HG02943 (cell line): Measurements from ENCODE around the gene CRTC3.
"Not testable (repeated sequence)": the region's sequence is repeated elsewhere in the genome, so short reads cannot be mapped to it uniquely, and the experiment has no call there.

Source experiments
- ATAC-seq: cut with Tn5 transposase; IDR thresholded peaks from one replicate; pipeline ENCODE4 v1.9.1; 2021; ENCODE audit warnings: mild to moderate bottlenecking, low read depth, moderate library complexity; ENCODE audit not compliant: unreplicated experiment

CRTC3 gene

GRCh38 chr15:90645873-90646575 is 116.3 kb downstream of the CRTC3 start:
- ATAC-seq: no peak

- no peak for ATAC-seq
Observed at GRCh38 chr15:90646662-90647305, 117.1 kb downstream of the CRTC3 start.

DNA sequence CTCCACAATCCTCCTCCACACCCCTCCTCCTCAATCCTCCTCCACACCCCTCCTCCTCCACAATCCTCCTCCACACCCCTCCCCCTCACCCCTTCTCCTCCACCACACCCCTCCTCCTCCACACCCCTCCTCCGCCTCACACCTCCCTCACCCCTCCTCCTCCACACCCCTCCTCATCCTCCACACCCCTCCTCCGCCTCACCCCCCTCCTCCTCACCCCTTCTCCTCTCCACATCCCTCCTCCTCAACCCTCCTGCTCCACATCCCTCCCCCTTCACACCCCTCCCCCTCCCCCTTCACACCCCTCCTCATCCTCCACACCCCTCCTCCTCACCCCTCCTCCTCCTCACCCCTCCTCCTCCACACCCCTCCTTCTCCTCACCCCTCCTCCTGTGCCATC is 117.6 kb downstream of the CRTC3 start:
- no peak for ATAC-seq

DNA sequence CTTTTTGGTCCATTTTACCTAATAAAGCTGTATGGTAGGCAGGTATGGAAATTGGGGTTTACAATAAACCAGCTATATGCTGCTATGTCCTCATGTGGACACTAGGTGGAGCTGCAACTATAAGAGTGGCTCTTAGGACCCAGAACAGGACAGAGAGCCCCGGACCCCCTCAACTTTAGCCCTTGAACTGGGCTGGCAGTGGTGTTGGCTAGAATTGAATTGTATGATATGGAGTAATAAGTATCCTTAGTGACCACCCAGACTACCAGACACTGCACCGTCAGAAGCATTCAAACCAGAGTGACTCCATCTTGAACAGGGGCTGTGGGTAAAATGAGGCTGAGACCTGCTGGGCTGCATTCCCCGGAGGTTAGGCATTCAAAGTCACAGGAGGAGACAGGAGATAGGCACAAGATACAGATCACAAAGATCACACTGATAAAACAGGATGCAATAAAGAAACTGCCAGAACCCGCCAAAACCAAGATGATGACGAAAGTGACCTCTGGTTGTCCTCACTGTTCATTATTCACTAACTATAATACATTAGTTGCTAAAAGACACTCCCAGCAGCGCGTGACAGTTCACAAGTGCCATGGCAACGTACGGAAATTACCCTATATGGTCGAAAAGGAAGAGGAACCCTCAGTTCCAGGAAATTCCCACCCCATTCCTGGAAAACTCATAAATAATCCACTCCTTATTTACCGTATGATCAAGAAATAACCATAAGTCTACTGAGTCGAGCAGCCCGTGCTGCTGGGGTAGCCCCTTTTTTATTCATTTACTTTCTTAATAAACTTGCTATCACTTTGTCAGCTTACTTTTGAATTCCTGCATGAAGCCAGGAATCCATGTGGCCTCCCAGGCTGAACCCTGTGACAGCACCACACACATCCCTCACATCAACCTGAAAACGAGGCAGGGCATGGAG is 118.7 kb downstream of the CRTC3 start:
- no peak for ATAC-seq

DNA sequence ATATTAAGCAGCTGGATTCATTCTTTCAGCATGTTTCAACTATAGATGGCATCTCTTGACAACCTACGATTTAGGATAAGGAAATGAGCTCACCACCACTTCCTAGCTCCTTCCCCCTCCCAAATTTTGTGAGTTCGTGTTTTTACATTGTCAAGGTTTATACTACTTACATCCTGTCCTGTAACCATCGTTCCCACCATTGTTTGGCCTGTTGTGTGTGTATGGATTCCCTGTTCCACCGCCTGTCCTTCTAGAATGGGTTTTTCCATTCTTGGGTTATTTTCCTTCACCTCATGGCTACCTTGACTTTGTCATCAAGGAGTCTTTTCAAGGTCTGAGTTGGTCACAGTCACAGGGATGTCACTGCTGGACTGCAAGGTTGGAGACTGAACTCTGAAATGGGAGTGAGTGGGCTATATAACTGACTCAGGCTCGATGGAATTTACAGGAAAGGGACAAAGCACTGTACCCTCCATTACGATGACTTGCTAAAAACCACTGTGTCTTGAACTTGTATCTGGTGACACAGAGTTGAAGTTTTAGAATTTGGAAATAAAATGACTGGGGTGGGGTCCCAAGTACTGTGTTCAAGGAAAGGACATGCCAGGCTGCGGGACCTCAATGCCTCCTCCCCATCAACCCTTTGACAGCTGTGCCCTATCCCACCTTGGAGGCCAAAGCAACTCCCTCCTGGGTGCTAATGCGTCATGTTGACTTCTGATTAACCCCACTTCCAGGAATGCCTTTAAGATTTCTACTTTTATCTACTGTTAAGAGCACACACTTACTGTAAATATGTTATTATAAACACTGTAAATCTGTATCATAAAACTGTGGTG is 120.6 kb downstream of the CRTC3 start:
- no peak for ATAC-seq

DNA sequence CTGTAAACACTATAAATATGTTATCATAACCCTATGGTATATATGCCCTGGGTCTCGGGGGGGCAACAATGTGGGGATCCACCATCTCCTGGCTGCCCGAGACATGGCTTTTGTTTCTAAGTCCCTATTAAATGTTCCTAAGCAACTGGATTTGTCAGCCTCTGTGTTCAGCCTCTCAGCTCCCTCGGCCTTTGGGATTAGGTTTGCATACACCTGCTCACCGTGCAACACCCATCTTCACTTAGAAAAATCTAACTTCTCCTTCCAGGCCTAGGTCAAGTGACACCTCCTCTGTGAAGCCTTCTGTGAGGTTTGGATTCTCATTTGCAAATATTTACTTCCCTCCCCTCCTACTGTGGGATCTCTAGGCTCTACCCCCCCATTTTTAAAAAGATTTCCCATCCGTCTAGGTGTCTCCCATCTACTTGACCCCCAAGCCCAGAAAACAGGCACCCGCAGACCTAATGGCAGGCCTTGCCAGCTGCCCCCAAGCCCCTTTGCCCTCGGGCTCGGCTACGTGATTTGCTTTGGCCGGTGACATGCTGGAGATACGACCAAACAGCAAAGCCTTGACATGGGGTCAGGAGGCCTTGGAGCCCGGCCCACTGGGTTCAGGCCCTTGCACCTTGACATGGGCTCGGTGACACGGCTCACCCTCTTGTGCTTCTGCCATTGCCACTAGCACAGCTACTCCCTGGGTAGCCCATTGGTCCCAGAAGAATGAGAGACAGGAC is 121.4 kb downstream of the CRTC3 start:
- ATAC-seq: no peak

DNA sequence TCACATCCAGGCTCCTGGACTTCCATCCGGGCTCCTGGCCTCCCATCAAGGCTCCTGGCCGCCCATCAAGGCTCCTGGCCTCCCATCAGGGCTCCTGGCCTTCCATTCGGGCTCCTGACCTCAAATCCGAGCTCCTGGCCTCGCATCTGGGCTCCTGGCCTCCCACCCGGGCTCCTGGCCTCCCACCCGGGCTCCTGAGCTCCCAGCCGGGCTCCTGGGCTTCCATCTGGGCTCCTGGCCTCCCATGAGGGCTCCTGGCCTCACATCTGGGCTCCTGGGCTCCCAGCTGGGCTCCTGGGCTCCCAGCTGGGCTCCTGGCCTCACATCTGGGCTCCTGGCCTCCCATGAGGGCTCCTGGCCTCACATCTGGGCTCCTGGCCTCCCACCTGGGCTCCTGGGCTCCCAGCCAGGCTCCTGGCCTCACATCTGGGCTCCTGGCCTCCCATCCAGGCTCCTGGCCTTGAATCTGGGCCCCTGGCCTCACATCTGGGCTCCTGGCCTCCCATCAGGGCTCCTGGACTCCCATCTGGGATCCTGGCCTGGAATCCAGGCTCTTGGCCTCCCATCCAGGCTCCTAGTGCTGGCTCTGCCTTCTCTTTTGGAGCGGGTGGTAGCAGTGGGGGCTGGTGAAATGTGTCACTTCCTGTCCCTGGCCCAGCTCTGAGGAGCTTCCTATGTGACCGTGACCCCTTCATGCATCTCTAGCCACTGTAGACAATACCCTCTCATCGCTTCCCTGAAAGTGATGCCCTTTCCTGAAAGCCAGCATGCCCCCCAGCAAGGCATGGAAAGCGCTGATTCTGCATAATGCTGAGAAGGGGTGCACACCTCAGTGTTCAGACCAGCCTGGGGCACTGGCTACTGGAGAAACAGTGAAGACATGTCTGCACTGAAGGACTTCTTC is 124.8 kb downstream of the CRTC3 start:
- ATAC-seq: no peak

DNA sequence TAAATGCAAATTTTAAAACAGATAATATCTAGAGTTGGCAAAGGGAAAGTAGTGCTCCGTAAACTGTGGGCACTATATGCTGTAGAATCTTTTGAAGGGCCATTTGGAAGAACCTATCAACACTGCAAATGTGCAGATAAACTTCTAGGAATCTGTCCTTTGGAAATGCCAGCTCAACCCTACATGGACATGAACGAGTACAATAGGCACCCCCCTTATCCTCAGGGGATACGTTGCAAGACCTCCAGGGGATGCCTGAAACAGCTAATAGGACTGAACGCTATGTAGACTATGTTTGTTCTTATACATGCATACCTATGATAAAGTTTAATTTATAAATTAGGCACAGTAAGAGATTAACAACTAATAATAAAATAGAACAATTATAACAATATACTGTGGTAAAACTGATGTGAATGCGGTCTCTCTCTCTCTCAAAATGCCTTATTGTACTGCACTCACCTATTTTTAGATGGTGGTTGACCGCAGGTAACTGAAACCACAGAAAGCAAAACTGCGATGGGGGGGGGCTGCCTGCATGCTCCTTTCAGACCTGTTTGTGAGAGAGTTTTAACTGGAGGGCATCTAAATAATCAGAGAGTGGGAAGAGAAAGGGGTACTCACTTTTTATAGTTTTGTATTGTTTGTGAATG is 127.9 kb downstream of the CRTC3 start:
- not testable (repeated sequence) for ATAC-seq

DNA sequence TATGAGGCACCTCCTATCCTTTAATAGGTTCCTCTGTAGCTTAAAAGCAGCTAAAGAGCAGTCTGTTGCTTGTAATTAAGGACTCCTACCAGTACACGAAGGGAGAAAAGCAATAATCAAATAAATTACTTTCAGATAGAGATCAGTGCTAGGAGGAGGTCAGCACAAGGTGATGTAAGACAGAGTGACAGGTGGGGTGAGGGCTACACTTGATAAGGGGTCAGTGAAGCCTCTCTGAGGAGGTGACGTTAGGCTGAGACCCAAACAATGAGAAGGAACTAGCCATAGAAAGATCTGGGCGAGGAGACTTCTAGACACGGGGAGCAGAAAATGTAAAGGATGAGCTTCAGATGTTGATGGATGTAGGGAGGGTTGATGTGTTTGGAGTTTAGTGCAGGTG is 129.8 kb downstream of the CRTC3 start:
- no peak for ATAC-seq

- peak; percentile 43 for ATAC-seq
Observed at GRCh38 chr15:90660195-90660998, 130.7 kb downstream of the CRTC3 start.

GRCh38 chr15:90660999-90661330 is 131.2 kb downstream of the CRTC3 start:
- not testable (repeated sequence) for ATAC-seq

GRCh38 chr15:90664081-90664461 is 134.3 kb downstream of the CRTC3 start:
- not testable (repeated sequence) for ATAC-seq

DNA sequence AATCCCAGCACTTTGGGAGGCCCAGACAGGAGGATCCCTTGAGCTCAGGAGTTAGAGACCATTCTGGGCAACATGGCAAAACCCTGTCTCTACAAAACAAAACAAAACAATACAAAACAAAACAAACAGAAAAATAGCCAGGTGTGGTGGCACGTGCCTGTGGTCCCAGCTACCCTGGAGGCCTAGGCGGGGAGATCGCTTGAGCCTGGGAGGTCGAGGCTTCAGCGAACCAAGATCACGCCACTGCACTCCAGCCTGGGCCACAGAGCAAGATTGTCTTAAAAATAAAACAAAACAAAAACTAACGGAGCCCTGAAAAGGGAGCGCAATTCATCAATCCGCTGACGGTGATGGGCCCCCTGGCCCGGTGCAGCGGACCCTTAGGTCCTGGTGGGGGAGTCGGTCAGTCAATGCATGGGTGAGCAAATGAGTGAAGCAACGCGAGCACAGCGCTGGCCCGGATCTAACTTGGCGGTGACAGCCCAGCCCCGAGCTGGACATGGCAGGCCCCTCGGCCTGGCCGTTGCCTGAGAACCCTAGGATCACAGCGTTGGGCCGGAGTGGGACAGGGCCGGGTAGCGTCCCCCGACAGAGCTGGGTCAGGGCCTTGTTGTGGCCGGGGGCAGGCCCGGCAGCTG is 135.0 kb downstream of the CRTC3 start:
- ATAC-seq: peak; percentile 8

GRCh38 chr15:90665288-90666134 is 135.8 kb downstream of the CRTC3 start:
- peak; percentile 61 for ATAC-seq

- ATAC-seq: no peak
Observed at GRCh38 chr15:90666135-90666909, 136.6 kb downstream of the CRTC3 start.
